H1 (cell line): ENCODE data around the gene RNF130. TPM values are rescaled to one million over a fixed set of nuclear protein-coding genes. Genes with fewer than 3 reads are reported as not detected.

ENCODE experiments used
- CREB1 ChIP-seq: IDR thresholded peaks from 2 replicates; pipeline ENCODE4 v1.6.1; 2012; ENCODE audit warnings: inconsistent platforms
- KDM1A ChIP-seq: fragments of 200-600, 300-600 bp; sonication (generic); IDR thresholded peaks from 2 replicates; pipeline ENCODE4 v1.7.1; 2016; ENCODE audit warnings: mild to moderate bottlenecking, low read length, borderline replicate concordance
- polyA plus RNA-seq, 7 experiments: library from polyadenylated mRNA; depleted of rRNA in 3 of 7; stranded (reverse) in 5 of 7; unstranded in 2 of 7; fragments of >200 nt in 5 of 7; fragments of 200-250 nt in 2 of 7; gene quantifications; 1 replicate in 5 of 7; 2 replicates in 1 of 7; 4 replicates in 1 of 7; pipeline versions ENCODE4 v1.2.1 to v1.2.3, GENCODE V29; 2011 to 2013; ENCODE audit warnings: missing spikeins in 2 of 7, mixed read lengths in 2 of 7
- total RNA-seq: library from RNA; stranded (reverse); fragmentation: NEBNext Ultra II Directional; extraction: Animal tissue kit (Norgen Biotek cat#: 25700); gene quantifications from 2 replicates; pipeline ENCODE4 v1.2.1, GENCODE V29; 2021

The RNF130 gene
- total and polyA plus RNA-seq, 2 of the 8 experiments (the other 6 are each of a cell fraction or from before 2014, with no cell fraction given), result 65.1 to 70.0 TPM

GRCh38 chr5:179998485-179998884 lies 73.1 kb downstream of the RNF130 start (continued):
- TF ChIP-seq KDM1A, result no peak
- TF ChIP-seq CREB1, result no peak
